D721Med (cell line): Measurements from ENCODE around the gene ERCC3.
"Not testable (repeated sequence)": the region's sequence is repeated elsewhere in the genome, so short reads cannot be mapped to it uniquely, and the experiment has no call there.

Experiments
- DNase-seq: peaks from one replicate; pipeline ENCODE4 v3.0.0; 2011; ENCODE audit warnings: low spot score; ENCODE audit not compliant: insufficient read length
- FAIRE-seq: peaks from 2 replicates; lab custom pipeline; 2011; peaks lifted over from hg19 to GRCh38; lab: Jason Lieb, UNC
- TF ChIP-seq, protein P1 (sequence below): IDR thresholded peaks from 2 replicates; pipeline ENCODE4 v1.5.1; 2012; ENCODE audit warnings: mild to moderate bottlenecking, control low read depth; ENCODE audit not compliant: insufficient read depth; ENCODE audit errors: missing control alignments

Gene ERCC3

DNA sequence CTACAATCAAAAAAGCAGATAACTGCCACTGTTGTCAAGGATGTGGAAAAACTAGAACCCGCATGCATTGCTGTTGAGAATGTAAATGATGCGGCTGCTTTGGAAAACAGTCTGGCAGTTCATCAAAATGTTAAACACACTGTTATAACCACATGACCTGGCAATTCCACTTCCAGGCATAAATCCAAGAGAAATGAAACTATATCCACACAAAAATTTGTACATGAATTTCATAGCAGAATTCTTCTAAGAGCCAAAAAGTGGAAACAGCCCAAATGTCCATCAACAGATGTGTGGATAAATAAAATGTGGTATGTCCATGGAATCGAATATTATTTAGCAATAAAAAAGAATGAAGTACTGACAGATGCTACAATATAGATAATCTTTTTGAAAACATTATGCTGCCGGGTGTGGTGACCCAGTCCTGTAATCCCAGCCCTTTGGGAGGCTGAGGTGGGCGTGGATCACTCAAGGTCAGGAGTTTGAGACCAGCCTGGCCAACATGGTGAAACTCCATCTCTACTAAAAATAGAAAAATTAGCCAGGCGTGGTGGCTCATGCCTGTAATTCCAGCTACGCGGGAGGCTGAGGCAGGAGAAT is 32.0 kb downstream of the ERCC3 start:
- DNase-seq (no peak), FAIRE-seq (no peak)
- TF ChIP-seq, protein P1, sequence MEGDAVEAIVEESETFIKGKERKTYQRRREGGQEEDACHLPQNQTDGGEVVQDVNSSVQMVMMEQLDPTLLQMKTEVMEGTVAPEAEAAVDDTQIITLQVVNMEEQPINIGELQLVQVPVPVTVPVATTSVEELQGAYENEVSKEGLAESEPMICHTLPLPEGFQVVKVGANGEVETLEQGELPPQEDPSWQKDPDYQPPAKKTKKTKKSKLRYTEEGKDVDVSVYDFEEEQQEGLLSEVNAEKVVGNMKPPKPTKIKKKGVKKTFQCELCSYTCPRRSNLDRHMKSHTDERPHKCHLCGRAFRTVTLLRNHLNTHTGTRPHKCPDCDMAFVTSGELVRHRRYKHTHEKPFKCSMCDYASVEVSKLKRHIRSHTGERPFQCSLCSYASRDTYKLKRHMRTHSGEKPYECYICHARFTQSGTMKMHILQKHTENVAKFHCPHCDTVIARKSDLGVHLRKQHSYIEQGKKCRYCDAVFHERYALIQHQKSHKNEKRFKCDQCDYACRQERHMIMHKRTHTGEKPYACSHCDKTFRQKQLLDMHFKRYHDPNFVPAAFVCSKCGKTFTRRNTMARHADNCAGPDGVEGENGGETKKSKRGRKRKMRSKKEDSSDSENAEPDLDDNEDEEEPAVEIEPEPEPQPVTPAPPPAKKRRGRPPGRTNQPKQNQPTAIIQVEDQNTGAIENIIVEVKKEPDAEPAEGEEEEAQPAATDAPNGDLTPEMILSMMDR, result no peak

DNA sequence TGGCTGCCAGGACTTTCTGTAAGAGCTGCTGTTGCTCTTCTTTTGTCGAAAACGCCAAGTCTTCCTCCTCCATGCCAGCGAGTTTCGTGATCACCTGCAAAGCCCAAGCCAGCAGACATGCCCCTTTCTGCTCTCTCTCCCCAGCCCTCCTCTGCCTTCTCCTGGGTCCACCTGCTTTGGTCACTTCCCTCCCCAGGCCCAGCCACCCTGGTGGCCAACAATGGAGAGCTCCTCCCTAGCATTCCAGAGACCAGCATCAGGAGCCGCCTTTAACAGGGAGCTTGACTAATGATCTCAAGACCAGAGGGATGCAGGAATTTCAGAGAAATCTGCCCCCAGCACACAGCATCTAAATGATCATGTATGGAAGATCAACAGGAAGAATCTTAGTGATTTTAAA is 34.6 kb downstream of the ERCC3 start:
- DNase-seq (no peak), FAIRE-seq (no peak)
- TF ChIP-seq, protein P1, result no peak

DNA sequence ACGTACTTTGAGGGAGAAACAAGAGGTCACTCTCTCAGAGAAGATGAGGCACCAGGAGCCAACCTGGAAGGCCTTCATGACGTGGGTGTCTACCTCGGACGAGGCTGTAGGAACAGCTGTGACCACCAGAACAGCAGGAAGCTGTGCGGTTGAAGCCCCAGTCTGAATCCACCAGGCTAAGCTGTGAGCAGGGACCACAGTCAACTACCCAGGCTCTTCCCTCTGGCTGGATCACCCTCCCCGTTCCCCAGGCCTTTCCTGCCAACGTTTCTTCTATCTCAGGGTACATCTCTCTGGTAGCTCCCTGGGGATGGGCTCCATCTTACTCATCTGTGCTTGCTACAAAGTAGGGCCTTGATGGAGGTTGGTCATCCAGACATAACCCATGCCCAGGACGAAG is 37.1 kb downstream of the ERCC3 start:
- TF ChIP-seq, protein P1, result no peak
- no peak for FAIRE-seq
- no peak for DNase-seq

DNA sequence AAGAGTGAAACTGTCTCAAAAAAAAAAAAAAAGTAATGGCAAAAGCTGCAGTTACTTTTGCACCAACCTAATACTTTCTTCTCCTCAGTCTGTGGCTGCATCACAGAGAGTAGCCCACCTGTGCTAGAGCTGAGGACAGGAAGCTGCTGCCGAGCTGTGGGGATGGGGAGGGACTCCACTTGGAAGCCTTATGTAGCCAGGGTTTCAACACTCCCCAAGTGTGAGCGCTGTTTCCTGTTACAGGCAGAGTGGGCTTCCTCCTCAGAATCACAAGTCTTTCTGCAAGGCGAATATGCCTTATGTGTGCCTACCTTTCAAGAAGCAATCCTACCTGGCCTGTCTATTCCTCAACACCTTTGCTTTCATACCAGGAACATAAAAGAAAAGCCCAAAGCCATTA is 37.6 kb downstream of the ERCC3 start:
- FAIRE-seq (no peak), DNase-seq (no peak)
- TF ChIP-seq, protein P1, result no peak

DNA sequence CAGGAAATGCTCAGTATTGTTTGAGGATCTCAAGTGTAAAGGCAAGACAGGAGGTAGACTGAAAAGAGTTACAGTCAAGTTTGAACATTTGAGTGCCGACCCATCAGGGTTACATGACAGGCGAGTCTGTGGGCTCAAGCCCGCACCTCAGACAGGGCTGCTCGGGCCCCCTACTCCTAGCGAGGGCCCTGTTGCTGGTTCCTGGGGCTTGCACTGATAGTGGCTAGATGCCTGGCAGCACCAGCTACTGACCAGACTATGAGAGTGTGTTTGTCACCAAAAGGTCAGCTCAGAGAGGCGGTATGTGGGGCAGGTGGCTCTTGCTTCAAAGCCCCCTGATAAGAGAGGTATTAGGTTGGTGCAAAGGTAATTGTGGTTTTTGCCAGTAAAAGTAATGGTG is 38.2 kb downstream of the ERCC3 start:
- TF ChIP-seq, protein P1, result no peak
- FAIRE-seq (no peak), DNase-seq (no peak)

DNA sequence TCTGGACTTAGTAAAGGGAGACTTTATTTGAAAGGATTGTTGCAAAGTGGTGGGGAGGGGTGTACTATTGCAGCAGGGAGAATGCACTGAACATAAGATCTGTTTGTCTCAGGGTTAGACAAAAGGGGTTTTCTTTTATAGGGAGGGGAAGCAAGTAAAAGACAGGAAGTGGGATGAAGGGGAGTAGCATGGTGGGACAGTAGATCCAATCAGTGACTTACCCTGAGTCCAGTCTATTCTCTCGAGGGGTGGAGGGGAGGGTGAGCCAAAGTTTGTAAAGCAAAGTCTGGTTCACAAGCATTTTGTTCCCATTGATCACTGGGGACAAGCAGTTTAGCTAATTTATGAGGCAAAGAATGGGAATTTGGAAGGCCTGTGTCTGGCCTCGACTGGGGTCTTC is 38.8 kb downstream of the ERCC3 start:
- DNase-seq (no peak), FAIRE-seq (no peak)
- TF ChIP-seq, protein P1, result no peak

DNA sequence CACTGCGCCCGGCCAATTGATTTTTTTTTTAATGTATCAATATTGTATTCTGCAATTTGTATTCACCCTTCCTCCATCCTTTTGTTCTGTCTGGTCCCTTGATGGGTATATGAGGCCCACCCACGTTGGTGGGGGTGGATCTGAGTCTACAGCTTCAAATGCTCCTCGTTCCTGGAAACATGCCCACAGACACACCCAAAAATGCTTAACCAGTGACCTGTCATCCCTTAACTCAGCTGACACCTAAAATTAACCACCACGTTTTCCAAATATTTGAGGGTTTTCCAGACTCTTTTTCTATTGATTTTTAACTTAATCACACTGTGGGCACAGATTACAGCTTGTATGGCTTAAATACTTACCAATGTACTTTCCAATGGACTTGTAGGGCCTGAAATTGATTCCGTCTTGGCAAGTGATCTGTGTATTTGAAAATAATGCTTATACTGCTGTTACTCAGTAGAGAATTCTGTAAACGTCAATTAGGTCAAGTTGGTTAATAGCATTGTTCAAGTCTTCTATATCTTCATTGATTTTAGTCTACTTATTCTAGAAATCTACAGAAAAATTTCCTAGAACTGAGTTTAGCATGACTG is 39.5 kb downstream of the ERCC3 start:
- no peak for DNase-seq
- TF ChIP-seq, protein P1, result no peak
- no peak for FAIRE-seq

DNA sequence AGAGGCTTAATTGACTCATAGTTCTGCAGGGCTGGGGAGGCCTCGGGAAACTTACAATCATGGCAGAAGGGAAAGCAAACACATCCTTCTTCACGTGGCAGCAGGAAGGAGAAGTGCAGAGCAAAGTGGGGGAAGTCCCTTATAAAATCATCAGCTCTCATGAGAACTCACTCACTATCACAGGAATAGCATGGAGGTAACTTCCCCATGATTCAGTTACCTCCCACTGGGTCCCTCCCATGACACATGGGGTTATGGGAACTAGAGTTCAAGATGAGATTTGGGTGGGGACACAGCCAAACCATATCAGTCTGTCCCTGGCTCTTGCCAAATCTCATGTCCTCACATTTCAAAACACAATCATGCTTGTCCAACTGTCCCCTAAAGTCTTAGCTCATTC is 52.8 kb downstream of the ERCC3 start:
- not testable (repeated sequence) for DNase-seq, FAIRE-seq
